ENCODE results near the gene MAPKAPK3. TPM values are rescaled to one million over a fixed set of nuclear protein-coding genes. Genes with fewer than 3 reads are reported as not detected.

The MAPKAPK3 gene
- total RNA-seq (2014; rRNA removed; shearing (Covaris generic)), result 123 and 168 TPM in 2 replicates
- polyA plus RNA-seq (2015; cell fraction: cytosol; rRNA removed), result 85.1 and 85.8 TPM in 2 replicates
- polyA plus RNA-seq (2015; cell fraction: nucleus; rRNA removed), result 45.2 and 48.8 TPM in 2 replicates

GRCh38 chr3:50617096-50617791, at the start of gene MAPKAPK3:
Gene MAPKAPK3, plus strand, starts transcription at chr3:50617151. Its CDS starts 415 bp downstream, at chr3:50617566.
- DNase-seq (ENCODE audit: low read depth), result no peak

GRCh38 chr3:50567386-50568167, 49.4 kb upstream of the MAPKAPK3 start, which contains the start of gene C3orf18:
Gene C3orf18, minus strand, starts transcription at chr3:50567747. Its CDS starts 2,048 bp downstream, at chr3:50565699.
- DNase-seq (ENCODE audit: low read depth), result peak; percentile 69

- DNase-seq (ENCODE audit: low read depth), result peak; percentile 90
These were observed 47.8 kb upstream of the MAPKAPK3 start, which contains the start of gene HEMK1 for GRCh38 chr3:50568947-50569749. Gene HEMK1, plus strand, starts transcription at chr3:50569522. Its CDS starts 1,583 bp downstream, at chr3:50571105.

- DNase-seq (ENCODE audit: low read depth), result no peak
These were observed 46.3 kb upstream of the MAPKAPK3 start for GRCh38 chr3:50570508-50571279.

- no peak for DNase-seq (ENCODE audit: low read depth)
These were observed 45.5 kb upstream of the MAPKAPK3 start for GRCh38 chr3:50571486-50571885.

- peak; percentile 71 for DNase-seq (ENCODE audit: low read depth)
These were observed 44.8 kb upstream of the MAPKAPK3 start for GRCh38 chr3:50572158-50572557.

GRCh38 chr3:50572801-50573371, 44.1 kb upstream of the MAPKAPK3 start:
- DNase-seq (ENCODE audit: low read depth), result no peak

- DNase-seq (ENCODE audit: low read depth), result no peak
These were observed 43.1 kb upstream of the MAPKAPK3 start for GRCh38 chr3:50573566-50574443.

- no peak for DNase-seq (ENCODE audit: low read depth)
These were observed 42.5 kb upstream of the MAPKAPK3 start for GRCh38 chr3:50574444-50574831.

GRCh38 chr3:50575372-50575771, 41.6 kb upstream of the MAPKAPK3 start:
- peak; percentile 54 for DNase-seq (ENCODE audit: low read depth)

GRCh38 chr3:50577348-50577747, 39.6 kb upstream of the MAPKAPK3 start:
- DNase-seq (ENCODE audit: low read depth), result no peak

GRCh38 chr3:50580683-50581458, 36.1 kb upstream of the MAPKAPK3 start:
- DNase-seq (ENCODE audit: low read depth), result no peak

- DNase-seq (ENCODE audit: low read depth), result no peak
These were observed 35.5 kb upstream of the MAPKAPK3 start for GRCh38 chr3:50581459-50581842.

GRCh38 chr3:50582083-50582482, 34.9 kb upstream of the MAPKAPK3 start:
- DNase-seq (ENCODE audit: low read depth), result no peak

GRCh38 chr3:50583897-50584296, 33.1 kb upstream of the MAPKAPK3 start:
- DNase-seq (ENCODE audit: low read depth), result no peak

GRCh38 chr3:50584391-50584790, 32.6 kb upstream of the MAPKAPK3 start:
- no peak for DNase-seq (ENCODE audit: low read depth)

GRCh38 chr3:50585919-50586762, 30.8 kb upstream of the MAPKAPK3 start:
- DNase-seq (ENCODE audit: low read depth), result no peak

GRCh38 chr3:50586763-50587070, 30.2 kb upstream of the MAPKAPK3 start:
- DNase-seq (ENCODE audit: low read depth), result no peak
